Erythroblast (primary cell): ENCODE results near the gene CLIC4.
"Not testable (repeated sequence)": the region's sequence is repeated elsewhere in the genome, so short reads cannot be mapped to it uniquely, and the experiment has no call there.

ENCODE experiments used
- DNase-seq, 2 experiments: peaks; one replicate each; lab custom pipeline; 2025; lab: John Stamatoyannopoulos, UW
- GATA1 ChIP-seq: IDR thresholded peaks from 2 replicates; pipeline ENCODE4 v1.6.1; 2011; ENCODE audit warnings: low read depth, mild to moderate bottlenecking, control low read depth, low read length, moderate library complexity
- POLR2A ChIP-seq: IDR thresholded peaks from 2 replicates; pipeline ENCODE4 v1.6.1; 2011; ENCODE audit warnings: mild to moderate bottlenecking, low read length

Gene CLIC4

DNA sequence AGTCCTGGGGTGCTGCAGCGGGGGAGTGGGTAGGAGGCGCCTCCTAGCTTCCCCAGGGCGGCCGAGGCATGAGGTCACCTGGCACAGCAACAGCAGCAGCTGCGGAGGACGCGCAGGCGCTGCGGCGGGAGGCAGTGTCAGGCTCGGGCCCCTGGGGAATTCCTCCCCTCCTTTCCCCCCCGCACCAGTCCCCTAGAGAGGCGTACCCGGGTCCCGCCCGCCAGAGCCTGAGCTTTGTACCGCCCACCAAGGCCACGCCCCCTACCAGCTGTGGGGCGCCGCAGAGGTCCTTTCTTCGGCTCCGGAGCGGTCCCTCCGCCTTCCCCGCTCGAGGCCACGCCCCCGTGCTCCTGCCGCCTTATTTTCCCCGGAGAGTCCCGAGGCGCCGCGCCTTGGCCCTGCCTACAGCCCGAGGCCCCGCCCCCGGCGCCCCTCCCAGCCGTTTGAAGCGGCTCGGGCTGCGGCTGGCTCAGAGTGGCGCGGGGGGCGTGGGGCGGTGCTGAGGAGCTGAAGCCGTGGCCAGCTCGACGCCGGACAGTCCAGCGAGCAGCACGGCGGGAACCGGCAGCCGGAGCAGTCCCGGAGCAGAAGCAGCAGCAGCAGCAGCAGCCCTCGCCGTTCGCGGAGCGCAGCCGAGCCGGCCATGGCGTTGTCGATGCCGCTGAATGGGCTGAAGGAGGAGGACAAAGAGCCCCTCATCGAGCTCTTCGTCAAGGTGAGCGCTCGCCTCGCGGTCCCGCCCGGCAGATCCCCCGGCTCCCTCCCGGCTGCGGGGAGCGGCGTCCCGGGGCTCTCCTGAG lies at the start of gene CLIC4:
CLIC4 (plus strand) TSS at position 537 of the 800 bp plus-strand sequence; CDS start at position 644, 107 bp downstream.
- peak; percentile 99 to 100 for DNase-seq
- TF ChIP-seq POLR2A (peak; percentile 81), GATA1 (no peak)

DNA sequence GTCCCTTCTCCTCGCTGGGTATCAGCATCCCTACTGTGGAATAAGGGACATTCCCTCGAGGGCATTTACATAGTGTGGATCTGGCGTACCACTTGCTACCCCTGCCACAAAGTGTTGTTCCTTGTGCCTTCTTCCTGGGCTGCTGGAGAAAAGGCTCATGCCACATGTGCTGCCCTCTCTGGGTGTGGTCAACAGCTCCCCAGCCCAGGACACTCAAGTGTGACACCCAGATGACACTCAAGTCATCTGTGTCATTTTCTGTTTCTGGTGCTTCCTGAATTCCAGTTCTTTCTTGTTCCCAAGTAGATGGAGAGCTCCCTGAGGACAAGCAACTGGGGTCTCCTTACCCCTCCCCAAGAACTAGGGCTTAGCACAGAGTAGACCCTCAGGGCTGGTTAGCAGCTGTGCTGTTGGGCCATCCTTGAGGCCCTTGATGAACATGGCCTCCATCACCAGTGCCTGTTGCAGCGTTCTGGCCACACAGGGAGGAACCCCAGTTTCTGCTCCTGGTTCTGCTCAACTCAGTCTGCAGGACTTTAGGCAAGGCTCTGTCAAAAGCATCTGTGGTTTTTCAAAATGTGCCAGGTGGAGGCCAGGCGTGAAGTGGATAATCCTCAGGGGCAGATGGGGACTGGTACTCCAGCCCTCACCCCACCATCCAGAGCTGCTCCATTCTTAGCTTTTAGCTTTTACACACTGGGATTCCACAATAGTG lies 49.0 kb upstream of the CLIC4 start:
- DNase-seq, result no peak
- TF ChIP-seq GATA1 (no peak), POLR2A (no peak)

DNA sequence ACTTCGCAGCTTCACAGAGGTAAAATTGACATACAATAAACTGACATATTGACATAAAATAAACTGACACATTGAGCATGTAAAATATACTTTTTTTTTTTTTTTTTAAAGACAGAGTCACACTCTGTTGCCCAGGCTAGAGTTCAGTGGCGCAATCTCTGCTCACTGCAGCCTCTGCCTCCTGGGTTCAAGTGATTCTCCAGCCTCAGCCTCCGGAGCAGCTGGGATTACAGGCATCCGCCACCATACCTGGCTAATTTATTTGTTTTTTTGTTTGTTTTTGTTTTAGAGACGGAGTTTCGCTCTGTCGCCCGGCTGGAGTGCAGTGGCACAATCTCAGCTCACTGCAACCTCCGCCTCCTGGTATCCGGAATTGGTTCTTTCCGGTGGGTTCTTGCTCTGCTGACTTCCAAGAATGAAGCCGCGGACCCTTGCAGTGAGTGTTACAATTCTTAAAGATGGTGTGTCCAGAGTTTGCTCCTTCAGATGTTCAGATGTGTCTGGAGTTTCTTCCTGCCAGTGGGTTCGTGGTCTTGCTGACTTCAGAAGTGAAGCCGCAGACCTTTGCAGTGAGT lies 48.4 kb upstream of the CLIC4 start:
- TF ChIP-seq GATA1, result no peak
- TF ChIP-seq POLR2A, result no peak
- no peak for DNase-seq

DNA sequence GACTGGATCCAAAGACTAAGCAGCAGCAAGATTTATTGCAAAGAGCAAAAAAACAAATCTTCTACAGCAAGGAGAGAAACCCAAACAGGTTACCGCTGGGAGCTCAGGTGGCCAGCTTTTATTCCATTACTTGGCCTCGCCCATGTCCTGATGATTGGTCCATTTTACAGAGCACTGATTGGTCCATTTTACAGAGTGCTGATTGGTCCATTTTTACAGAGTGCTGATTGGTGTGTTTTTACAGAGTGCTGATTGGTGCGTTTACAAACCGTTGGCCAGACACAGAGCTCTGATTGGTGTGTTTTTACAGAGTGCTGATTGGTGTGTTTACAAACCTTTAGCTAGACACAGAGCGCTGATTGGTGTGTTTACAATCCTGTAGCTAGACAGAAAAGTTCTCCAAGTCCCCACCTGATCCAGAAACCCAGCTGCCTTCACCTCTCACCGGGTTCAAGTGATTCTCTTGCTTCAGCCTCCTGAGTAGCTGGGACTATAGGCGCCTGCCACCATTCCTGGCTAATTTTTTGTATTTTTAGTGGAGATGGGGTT lies 47.7 kb upstream of the CLIC4 start:
- not testable (repeated sequence) for DNase-seq

DNA sequence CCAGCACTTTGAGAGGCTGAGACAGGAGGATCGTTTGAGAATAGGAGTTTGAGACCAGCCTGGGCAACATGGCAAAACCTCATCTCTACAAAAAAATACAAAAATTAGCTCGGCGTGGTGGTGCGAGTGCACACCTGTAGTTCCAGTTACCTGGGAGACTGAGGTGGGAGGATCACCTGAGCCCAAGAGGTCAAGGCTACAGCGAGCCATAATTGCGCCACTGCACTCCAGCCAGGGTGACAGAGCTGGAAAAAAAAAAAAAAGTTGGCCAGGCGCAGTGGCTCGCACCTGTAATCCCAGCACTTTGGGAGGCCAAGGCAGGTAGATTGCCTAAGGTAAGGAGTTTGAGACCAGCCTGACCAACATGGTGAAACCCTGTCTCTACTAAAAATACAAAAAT lies 46.9 kb upstream of the CLIC4 start:
- DNase-seq, result not testable (repeated sequence)

DNA sequence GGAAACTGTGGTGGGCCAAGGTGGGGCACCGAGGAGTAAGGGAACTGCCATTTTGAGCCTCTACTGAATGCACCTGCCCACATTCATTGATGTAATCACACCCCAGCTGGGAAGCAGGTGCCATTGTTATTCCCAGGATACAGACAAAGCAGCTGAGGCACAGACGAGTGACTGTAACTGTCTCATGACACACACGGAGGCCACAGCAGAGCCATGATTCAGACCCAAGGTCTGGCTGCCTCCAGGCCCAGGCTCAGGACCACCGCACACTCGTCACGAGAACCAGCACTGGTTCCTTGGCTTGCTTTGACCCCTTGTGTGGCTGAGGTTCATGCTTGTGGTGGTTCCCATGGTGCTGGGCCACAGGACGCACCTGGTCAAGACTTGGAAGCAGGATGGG lies 45.6 kb upstream of the CLIC4 start:
- TF ChIP-seq POLR2A, result no peak
- TF ChIP-seq GATA1, result no peak

DNA sequence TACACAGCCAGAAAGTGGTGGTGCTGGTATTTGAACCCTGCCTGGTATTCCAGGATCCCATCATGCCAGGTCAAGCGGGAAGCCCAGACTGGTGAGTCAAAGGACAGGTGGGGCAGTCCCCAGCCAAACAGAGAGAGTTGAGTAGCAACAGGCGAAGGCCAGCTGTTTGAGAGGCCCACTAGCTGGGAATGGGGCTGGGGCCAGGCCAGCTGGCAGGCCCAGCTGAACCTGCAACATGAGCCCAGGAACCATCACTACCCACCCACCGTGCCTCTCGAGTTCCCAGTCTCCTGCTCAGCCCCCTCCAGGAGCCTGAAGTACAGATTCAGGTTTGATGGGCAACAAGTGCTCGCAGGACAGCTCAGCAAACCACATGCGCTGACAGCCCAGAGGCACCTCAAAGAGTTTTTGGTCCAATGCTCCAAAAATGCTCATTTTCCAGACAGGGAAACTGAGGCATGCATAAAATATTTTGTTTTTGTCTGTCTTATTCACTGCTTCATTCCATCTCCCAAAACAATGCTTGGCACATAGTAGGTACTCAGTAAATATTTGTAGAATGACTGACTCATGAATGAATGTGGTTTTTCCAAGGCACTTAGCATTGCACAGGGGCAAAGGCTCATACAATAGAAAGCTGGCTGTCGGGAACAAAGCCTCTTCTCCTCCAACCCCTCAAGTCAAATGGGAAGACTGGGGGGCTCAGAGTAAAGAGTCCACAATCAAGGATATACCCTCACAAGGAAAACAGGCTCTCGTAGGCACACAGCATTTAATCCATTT lies 42.5 kb upstream of the CLIC4 start:
- DNase-seq, result no peak
- TF ChIP-seq GATA1 (no peak), POLR2A (no peak)

More for the DNA sequence above, 45.6 kb upstream of the CLIC4 start:
- no peak for DNase-seq

DNA sequence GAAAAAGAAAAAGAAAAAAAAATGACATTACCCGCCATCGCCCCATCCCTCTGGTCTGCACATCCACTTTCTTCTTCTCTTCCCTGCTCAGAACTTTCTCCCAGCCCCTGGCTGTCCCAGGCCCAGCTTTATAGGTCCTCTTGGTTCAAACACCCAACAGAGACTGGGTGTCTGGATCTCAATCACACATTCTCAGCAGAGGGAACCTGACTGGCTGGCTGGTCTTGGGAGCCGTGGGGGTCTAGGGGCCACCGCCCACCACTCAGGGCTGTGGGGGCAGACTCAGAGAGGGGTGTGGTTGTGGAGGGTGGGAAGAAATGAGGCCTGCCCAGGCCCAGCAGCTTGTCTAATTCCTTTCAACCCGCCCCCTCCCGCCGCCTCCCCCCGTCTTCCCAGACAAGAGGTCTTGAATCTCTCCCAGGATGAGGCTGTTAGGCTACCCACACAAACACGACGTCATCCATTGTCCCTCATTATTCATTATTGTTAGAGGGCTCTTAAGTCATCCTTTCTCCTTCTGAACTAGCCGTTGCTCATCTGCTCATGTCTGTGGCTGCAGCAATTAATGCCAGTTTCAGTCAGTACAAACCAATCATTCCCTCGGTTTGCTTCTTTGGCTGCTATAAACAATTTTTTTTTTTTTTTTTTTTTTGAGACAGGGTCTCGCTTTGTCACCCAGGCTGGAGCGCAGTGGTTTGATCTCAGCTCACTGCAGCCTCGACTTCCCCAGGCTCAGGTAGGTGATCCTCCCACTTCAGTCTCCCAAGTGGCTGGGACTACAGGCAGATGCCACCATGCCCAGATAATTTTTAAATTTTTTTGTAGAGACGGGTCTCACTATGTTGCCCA lies 40.6 kb upstream of the CLIC4 start:
- DNase-seq, result no peak

DNA sequence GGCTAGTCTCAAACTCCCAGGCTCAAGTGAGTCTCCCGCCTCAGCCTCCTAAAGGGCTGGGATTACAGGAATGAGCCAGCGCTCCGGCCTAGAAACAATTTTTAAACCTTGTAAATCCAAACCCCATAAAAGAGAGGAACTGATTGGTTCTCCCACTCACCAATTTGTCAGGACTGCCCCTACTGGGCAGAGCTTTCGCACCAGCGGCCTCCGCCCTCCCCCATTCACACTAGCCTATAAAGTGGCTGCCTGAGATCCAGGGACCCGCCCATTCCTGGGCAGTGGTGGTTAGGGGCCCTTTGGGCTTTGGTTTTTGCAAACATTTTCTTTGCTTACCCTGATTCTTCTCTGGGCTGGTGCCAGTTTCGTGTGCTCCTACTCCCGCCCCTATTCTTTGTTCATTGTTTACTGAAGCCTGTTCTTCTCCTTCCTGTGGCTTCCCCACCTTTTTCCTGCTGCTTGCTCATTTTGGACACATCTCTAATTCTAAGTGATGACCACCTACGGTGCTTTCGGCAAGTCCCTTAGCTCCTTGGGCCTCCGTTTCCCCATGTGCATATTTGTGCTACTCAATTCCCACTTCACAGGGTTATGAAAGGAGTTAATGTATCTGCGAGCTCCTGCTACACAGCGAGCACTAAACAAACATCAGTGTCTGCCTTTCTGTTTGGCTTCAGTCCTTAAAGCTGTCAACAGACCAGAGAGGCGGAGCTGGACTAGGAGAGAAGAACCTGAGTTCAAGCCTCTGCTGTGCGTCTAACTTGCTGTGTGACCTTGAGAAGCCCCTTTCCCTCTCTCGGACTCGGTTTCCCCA lies 39.8 kb upstream of the CLIC4 start:
- DNase-seq, result peak in 1 of 2 experiments; percentile 56
- no peak for TF ChIP-seq GATA1
- no peak for TF ChIP-seq POLR2A

More for the DNA sequence above, 40.6 kb upstream of the CLIC4 start:
- no peak for TF ChIP-seq POLR2A
- TF ChIP-seq GATA1, result no peak

DNA sequence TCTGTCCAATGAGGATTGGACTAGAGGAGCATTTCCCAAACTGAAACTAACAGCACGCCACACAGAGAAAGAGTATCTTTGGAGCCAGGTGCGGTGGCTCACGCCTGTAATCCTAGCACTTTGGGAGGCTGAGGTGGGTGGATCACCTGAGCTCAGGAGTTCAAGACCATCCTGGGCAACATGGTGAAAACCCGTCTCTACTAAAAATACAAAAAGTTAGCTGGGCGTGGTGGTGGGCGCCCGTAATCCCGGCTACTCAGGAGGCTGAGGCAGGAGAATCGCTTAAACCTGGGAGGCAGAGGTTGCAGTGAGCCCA lies 39.2 kb upstream of the CLIC4 start:
- DNase-seq, result not testable (repeated sequence)

DNA sequence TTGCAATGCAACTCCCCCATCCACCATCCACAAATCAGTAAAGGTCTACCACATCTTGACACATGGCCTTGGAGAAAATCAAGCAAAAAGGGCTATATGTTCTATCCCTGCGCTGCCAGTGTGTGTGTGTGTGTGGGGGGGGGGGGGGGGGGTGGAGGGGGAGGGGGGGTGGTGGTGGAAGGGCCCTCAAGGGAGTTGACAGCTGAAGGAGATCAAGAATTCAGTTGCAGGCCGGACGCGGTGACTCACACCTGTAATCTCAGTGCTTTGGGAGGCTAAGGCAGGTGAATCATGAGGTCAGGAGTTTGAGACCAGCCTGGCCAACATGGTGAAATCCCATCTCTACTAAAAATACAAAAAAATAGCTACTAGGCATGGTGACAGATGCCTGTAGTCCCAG lies 37.6 kb upstream of the CLIC4 start:
- DNase-seq, result no peak

DNA sequence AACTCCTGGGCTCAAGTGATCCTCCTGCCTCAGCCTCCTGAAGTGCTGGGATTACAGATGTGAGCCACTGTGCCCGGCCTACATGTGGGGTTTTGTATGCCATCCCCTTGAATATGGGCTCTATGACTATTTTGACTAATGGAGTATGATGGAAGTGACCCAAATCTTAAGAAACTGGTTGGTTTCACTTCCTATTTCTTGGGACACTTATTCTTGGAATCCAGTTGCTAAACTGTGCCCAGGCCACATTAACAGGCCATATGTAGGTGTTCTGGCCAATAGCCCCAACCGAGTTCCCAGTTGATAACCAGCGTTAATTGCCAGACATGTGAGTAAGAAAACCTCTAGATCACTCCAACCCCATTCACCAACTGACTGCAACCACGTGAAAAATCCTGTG lies 36.3 kb upstream of the CLIC4 start:
- DNase-seq, result no peak
- TF ChIP-seq GATA1 (no peak), POLR2A (no peak)

More for the DNA sequence above, 37.6 kb upstream of the CLIC4 start:
- TF ChIP-seq POLR2A (no peak), GATA1 (no peak)
